HG03139 (cell line): ENCODE results near the gene RNF115.
"Not testable (repeated sequence)": the region's sequence is repeated elsewhere in the genome, so short reads cannot be mapped to it uniquely, and the experiment has no call there.

Experiments
- ATAC-seq: cut with Tn5 transposase; IDR thresholded peaks from one replicate; pipeline ENCODE4 v1.9.1; 2021; ENCODE audit not compliant: unreplicated experiment

Gene RNF115

DNA sequence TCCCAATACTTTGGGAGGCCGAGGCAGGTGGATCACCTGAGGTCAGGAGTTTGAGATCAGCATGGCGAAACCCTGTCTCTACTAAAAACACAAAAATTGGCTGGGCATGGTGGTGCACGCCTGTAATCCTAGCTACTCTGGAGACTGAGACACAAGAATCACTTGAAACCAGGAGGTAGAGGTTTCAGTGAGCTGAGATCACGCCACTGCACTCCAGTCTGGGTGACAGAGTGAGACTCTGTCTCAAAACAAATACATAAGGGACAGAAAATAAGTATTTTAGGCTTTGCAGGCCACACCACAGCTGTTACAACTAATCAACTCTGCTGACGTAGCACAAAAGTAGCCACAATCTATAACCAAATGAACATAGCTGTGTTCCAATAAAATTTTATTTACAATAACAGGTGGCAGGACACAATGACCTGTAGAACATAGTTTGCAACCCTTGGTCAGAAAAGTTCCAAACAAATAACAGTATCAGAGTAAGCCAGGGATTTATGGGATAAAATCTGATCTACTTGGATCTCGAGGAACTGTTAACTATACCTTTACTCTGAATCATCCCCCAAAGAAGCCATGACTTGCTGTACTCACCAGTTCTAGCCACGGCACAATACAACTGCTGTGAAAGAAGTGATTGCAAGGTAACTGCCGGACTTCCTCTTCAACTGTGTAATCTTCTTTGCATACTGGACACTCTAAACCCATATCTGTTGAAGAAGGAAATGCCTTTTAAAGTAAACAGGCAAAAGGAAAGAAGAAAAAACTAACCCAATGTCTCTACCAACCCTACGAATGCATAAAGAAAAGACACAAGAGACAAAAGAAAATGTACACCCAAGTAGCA is 76.3 kb downstream of the RNF115 start:
- ATAC-seq, result no peak

DNA sequence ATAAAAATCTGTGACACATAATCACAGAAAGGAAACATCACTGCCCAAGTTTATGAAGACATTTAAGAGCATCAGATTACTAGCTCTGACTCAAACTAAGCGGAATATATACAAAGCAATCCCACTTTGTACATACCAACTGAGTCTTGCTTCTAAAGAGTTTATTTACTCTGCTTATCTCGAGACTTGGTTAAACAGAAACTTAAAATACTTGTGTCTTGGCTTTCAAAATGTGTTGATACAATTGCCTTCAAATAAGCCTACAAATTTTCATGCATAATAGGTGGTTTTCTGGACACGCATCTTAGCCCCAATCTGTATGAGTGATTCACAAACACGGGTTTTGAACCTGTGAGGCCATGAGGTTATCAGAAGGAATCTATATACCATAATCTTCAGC is 83.6 kb downstream of the RNF115 start:
- no peak for ATAC-seq

DNA sequence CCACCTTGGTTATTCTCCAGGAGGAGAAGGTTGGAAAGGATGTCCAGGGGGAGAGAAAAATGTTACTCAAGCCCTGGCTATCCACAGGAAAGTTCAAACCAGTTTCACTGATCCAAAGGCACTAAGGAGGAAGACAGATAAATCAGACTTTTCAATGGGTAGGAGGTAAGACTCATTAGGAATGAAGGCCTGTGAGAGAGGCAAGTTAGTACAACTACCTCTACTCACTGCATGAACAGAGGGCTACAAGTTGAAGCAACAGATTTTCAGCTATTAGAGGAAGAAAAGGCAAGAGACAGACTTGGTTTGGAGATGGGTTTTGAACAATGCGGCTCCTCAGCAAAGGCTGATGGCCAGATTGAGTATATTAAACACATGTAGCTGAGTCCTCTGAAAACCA is 87.7 kb downstream of the RNF115 start:
- ATAC-seq, result no peak

DNA sequence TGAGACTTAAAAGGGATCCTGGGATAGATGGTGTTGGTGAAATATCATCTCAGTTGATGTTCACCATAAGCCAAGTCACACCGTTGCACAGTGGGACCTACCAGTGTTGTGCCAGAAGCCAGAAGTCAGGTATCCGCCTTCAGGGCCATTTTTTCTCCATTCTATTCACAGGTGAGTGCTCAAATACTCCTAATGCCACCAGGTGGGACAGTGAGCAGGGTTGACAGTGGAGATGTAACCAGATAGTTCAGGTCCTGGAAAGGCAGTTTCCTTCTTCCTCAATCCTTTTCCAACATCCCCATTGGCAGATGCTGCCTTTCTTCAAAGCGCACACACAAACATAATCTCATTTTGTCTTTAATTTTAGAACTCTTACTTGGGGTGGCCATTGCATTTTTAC is 93.0 kb downstream of the RNF115 start:
- ATAC-seq, result no peak

DNA sequence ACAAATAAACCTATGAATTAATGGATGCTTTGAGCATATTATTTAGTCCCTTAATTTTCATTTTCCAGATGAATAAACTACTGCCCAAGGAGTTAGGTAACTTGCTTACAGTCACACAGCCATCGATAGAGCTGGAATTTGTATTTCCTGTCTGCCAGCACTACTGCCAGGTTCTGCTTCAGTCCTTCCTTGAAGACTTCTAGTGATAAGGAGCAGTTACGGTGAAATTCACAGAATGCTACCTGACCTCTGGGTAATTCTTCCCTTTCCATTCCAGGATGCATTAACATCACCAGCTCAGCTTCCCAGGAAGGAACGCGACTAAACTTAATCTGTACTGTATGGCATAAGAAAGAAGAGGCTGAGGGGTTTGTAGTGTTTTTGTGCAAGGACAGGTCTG is 93.4 kb downstream of the RNF115 start:
- no peak for ATAC-seq

DNA sequence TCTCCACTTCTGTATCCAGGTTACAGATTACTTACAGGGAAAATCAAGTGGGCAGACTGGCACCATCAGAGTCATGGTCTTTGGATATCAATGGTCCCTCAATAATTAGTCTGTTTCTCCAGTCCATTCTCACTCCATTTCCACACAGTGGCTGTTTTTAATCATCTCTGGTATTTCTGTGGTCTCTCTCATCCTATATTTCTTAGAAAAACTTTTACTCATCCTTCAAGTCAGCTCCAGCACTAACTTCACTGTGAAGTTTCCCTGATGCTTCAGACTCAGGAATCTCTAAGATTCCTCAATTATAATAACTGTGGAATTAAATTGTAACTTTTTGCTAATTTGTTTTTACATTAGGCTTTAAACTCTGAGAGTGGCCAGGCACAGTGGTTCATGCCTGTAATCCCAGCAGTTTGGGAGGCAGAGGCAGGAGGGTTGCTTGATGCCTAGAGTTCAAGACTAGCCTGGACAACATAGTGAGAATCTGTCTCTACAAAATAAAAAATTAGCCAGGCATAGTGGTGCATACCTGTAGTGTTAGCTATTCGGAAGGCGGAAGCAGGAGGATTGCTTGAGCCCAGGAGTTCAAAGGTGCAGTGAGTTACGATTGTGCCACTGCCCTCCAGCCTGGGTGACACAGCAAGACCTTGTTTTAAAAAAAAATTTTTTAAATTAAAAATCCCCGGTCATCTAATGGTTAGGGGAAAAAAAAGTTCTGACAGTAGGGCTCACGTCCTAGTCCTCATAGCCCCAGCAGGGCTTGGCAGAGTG is 94.0 kb downstream of the RNF115 start:
- no peak for ATAC-seq

DNA sequence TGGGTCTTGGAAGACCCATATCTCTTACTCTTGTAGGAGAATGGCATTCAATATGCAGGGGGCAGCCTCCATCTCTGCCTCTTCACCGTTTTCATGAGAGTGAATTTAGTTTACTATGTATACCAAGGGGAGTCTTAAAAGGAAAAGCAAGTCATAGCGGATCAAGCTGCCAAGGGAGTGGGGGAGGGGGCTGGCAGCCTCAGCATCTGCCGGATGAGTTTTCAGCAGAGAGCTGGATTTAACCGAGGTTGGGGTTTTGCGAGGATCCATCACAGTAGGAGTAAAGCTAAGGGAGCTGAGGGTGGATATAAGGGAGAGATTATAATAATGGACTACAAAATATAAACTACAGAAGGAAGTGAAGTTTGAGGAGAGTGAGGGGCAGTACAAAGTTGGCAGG is 94.7 kb downstream of the RNF115 start:
- no peak for ATAC-seq

DNA sequence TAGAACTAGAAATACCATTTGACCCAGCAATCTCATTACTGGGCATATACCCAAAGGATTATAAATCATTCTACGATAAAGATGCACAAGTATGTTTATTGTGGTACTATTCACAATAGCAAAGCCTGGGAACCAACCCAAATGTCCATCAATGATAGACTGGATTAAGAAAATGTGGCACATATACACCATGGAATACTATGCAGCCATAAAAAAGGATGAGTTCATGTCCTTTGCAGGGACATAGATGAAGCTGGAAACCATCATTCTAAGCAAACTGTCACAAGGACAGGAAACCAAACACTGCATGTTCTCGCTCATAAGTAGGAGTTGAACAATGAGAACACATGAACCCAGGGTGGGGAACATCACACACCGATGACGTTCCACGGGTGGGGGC is 97.7 kb downstream of the RNF115 start:
- ATAC-seq, result not testable (repeated sequence)

DNA sequence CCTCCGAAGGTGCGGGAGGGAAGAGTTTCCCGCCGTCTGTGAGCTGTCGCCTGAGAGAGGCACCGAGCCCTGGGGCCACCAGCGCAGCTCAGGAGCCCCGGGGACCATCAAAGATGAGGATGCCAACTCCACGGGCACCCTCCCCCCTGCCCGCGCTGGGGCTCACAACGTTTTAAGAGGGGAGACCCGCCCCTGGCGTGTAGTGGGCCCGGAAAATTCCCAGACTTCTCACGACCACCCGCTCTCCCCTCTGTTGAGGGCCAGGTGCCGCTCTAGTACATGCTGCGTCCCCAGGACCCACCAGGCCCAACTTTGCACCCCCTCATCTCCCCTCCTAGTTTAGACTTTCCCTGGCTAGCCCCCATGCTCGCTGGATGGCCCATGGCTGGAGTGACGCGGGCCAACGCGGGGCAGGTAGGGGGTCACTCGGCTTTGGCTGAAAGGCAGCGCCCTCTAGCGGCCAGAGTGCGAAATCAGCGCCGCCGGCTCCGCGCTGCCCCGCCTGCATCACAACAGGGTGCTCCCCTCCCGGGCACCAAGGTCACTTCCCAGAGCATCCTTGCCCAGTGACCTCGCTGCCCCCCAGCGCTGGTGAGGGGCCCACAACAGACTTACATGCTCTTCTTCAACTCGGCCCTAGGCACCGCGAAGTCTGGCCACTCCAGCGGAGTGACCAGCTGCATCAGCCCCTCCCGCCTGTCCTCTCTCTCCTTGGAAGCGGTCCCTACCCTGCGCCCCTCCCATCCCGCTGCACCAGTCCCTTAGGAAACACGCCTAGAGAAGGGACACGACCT is 102.8 kb downstream of the RNF115 start:
- ATAC-seq, result no peak

DNA sequence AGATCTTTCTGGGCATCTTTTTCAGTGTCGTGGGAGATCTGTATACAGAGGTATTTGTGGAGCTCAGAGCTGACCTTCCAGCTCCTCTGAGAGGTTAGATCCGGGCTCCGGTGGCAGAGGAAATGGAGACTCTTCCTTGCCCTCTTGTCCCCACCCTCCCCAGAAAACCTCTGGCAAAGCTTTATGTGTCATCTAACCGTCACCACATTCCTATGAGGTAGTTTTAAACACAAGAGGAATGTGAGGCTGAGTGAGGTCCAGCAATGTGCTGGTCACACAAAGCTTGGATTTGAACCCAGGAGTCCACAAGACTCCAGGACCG is 103.4 kb downstream of the RNF115 start:
- ATAC-seq, result no peak

DNA sequence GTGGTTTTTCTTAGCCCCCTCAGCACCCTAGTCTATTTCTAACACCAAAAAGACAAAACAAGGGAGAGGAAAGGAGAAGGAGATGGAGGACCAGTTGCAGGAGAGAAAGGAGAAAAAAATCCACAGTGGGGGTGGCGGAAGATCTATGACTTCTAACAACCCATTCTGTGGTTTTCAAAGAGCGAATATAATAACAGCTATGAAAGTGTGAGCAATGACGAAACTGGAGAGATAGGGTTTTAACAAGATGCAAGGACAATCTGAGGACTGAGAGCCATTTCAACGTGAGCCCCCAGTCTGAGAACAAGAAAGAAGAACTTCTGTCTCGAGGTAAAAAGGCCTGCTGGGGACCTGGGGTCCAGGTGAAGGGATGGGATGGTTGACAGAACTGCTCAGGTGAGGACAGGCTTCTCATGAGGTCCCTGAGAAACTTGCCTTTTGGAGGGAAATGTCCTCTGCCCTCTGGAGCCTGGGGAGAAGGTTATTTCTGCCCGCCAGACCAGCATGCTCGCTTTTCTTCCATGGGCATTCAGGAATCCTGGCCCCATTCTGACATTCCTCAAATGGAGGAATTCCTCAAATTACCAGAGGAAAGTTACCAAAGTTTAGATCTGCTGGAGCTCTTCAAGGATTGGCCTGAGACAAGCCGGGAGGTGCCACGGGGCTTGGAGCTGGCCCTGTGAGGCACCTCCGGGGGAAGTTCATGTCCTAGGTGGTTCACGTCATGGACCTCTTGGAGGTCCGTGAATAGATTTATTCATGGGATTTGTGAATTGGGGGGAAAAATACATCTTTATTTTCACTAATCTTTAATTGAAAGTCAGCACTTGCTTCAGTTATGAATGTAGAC is 104.4 kb downstream of the RNF115 start, which contains the start of gene CD160:
Gene CD160, plus strand, starts transcription at position 270 of the 850 bp plus-strand sequence. CDS start 8,829 bp downstream, outside the sequence.
- ATAC-seq, result no peak

DNA sequence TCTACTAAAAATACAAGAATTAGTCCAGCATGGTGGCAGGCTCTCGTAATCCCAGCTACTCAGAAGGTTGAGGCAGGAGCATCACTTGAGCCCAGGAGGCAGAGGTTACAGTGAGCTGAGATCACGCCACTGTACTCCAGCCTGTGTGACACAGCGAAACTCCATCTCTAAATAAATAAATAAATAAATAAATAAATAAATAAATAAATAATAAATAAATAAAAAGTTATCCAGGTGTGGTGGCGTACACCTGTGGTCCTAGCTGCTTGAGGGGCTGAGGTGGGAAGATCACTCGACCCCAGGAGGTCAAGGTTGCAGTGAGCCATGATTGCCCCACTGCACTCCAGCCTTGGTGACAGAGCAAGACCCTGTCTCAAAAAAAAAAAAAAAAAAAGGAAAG is 105.4 kb downstream of the RNF115 start:
- ATAC-seq, result not testable (repeated sequence)

DNA sequence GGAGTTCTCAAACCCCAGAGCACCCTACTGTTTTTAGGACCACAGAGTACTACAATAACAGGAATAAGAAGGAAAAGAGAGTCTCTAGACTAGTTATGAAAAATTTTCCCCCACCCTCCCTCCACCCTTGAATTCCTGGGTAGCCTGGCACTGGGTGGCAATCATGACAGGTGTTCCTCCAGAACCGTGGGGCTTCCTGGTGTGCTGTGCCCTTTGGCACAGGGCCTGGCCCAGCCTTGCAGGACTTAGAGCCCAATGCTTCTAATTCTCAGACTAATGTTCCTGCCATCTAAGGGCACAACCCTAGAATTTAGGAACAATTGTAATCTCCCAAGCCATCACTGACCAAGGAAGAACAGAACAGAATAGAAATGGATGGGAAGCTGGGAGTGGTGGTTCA is 106.1 kb downstream of the RNF115 start:
- no peak for ATAC-seq

DNA sequence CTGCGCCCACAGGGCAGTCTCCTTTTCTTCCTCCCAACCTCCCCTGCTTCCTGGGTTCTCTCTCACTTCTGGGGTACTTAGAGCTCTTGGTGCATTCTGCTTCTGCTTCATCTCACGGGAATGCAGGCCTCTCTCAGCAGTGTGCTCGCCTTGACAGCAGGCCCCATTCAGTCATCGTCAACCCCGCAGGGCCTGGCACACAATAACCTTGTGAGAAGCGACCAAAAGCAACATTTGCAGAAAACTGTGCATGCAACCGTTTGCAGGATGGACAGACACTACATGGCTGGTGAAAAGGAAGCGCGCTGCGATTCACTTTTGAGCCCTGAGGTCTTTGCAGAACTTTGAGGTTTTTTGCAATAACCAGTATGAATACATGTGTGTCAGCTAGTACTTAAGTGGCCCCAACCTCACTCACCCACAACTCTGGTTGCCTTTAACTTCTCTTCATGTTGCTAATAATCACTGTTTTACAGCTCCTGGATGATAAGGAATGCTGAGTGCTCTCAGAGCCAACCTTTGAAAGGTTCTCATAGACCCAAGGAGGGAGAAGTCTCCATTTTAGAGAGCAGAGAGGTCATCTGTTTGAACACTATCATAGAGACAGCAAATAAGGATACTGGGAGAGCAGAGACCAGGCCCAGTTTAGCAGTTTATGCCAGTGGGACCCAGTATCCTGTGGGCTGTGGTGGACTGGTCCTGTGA is 107.1 kb downstream of the RNF115 start:
- ATAC-seq, result no peak

DNA sequence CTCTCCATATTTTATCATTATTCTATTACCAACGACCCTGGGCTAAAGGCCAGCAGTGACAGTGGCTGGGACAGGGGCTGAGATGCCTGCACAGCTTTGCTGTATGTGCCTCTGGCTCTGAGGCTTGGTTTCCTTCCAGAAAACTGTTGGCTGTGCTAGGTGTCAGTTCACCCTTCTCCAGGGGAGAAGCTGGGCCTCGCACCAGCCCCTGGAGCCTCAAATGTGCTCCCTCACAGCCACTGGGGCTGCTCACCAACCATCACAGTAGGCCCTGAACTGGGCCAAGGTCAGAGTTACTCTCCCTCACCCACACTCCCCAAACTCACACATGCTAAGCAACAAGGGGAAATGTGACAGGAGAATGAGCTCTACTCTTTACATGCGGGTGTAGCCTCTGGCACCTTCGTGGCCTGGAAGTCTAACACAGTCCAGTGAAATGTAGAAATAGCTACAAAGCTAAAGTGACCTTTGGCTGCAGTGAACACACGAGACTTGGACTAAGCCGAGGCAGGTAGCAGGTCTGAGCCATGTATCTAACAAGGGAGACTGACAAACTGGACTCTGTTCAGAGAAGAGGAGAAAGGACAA is 109.3 kb downstream of the RNF115 start:
- ATAC-seq, result no peak

DNA sequence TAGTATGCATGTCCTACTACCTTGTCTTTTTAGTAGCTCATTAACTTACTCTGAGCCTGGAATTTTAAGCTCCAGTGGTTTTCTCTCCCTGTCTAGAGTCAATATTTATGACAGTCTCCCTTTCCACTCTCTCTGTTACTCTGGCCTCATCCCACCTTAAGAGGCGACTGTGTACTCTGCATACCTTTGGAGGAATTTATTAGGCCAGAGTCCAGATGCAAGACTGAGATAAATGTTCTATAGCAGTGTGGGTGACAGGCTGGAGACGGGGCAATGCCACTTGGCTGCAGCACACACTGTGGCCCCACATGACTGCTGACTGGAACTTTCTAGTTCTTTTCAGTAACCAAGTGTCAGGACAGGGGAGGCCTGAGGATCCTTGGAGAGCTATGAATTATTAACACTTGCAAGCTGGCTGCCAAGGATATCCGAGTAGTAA is 112.7 kb downstream of the RNF115 start:
- ATAC-seq, result no peak

DNA sequence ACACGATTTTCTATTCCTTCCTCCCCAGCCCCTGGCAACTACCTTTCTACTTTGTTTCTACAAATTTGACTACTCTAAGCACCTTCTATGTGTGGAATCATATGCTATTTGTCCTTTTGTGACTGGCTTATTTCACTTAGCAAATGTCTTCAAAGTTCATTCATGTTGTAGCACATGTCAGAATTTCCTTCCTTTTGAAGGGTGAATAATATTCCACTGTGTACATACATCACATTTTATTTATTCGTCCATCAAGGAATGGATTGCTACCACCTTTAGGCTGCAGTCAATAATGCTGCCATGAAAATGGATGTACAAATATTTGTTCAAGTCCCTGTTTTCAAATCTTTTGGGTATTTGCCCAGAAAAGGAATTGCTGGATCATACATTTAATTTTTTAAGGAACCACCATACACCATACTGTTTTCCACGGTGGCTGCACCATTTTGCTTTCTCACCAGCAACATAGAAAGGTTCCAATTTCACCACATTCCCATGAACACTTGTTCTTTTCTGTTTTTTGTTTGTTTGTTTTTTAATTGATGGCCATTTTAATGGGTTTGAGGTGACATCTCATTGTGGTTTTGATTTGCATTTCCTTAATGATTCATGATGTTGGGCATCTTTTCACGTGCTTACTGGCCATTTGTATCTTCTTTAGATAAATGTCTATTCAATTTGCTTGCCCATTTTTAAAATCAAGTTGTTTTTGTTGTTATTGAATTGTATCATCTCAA is 113.4 kb downstream of the RNF115 start:
- no peak for ATAC-seq

DNA sequence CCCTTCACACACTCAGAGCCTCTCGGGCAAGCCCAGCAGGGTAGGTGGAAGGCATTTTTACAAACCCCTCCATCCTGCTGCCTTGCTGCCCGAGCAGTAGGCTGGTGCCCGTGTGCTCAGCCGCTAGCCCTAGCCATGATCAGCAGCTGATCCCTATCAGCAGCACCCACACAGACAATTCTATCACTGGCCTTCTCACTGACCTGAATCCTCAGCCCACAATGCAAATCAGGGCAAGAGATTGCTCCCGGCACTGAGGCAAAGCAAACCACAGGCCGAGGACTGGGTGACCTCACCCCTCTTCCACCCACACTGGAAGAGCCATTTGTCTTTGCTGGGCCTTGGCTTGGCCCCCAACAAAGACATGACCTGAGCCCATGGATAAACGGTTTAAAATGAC is 115.8 kb downstream of the RNF115 start:
- no peak for ATAC-seq
